GM23338 (cell line): ENCODE results near the gene LMX1B. TPM values are rescaled to one million over a fixed set of nuclear protein-coding genes. Genes with fewer than 3 reads are reported as not detected.

Experiments used
- ATAC-seq: fragments of 200-7000 bp; cut with Tn5 transposase; 3 replicates; pipeline ENCODE4 v1.9.1; 2020
- DNase-seq: peaks from one replicate; pipeline ENCODE4 v3.0.0-alpha.2; 2015; ENCODE audit warnings: low spot score
- H2AFZ ChIP-seq: fragments of 200-600 bp; sonication (generic); 2 replicates; pipeline ENCODE4 v1.8.0; 2016; ENCODE audit warnings: antibody characterized with exemption, mild to moderate bottlenecking, moderate library complexity
- H3F3A ChIP-seq: fragments of 200-600 bp; sonication (generic); replicated peaks from 2 replicates; pipeline ENCODE4 v1.8.0; 2017; ENCODE audit warnings: antibody characterized with exemption, mixed run types, low read depth
- H3K27ac ChIP-seq: fragments of 200-600 bp; sonication (generic); 2 replicates; pipeline ENCODE4 v1.6.1; 2016; ENCODE audit warnings: low read depth
- H3K27me3 ChIP-seq: fragments of 200-600 bp; sonication (generic); 2 replicates; pipeline ENCODE4 v1.8.0; 2016; ENCODE audit warnings: mild to moderate bottlenecking, mixed run types, moderate library complexity; ENCODE audit not compliant: insufficient read depth
- H3K36me3 ChIP-seq: fragments of 200-600 bp; sonication (generic); 2 replicates; pipeline ENCODE4 v1.8.0; 2016; ENCODE audit warnings: mild to moderate bottlenecking; ENCODE audit not compliant: insufficient read depth
- H3K4me1 ChIP-seq: fragments of 200-600 bp; sonication (generic); 2 replicates; pipeline ENCODE4 v1.8.0; 2016; ENCODE audit warnings: mild to moderate bottlenecking, moderate library complexity; ENCODE audit not compliant: insufficient read depth
- H3K4me2 ChIP-seq: fragments of 200-600 bp; sonication (generic); 2 replicates; pipeline ENCODE4 v1.7.1; 2017; ENCODE audit warnings: mixed run types
- H3K4me3 ChIP-seq: fragments of 200-600 bp; sonication (generic); 2 replicates; pipeline ENCODE4 v1.6.1; 2016; ENCODE audit warnings: mixed run types
- H3K79me2 ChIP-seq: fragments of 200-600 bp; sonication (generic); replicated peaks from 2 replicates; pipeline ENCODE4 v1.8.0; 2017; ENCODE audit warnings: mild to moderate bottlenecking; ENCODE audit not compliant: insufficient read depth
- H3K9me2 ChIP-seq: fragments of 200-600 bp; sonication (generic); 2 replicates; pipeline ENCODE4 v1.8.0; 2017; ENCODE audit not compliant: insufficient read depth
- H4K20me1 ChIP-seq: fragments of 200-600 bp; sonication (generic); replicated peaks from 2 replicates; pipeline ENCODE4 v1.8.0; 2017; ENCODE audit warnings: mild to moderate bottlenecking; ENCODE audit not compliant: insufficient read depth
- H3K27ac Mint-ChIP-seq: 2 replicates; pipeline ENCODE4 v1.8.0; 2020; ENCODE audit warnings: inconsistent platforms, mild to moderate bottlenecking, moderate library complexity, mixed read lengths
- H3K27me3 Mint-ChIP-seq: 3 replicates; pipeline ENCODE4 v1.8.0; 2022; ENCODE audit warnings: low read depth, mild to moderate bottlenecking, moderate library complexity, mixed read lengths, inconsistent platforms; ENCODE audit not compliant: insufficient read depth, poor library complexity
- H3K36me3 Mint-ChIP-seq: 3 replicates; pipeline ENCODE4 v1.8.0; 2021; ENCODE audit warnings: low read depth, mild to moderate bottlenecking, inconsistent platforms, moderate library complexity, mixed read lengths
- H3K4me1 Mint-ChIP-seq: 3 replicates; pipeline ENCODE4 v1.8.0; 2020; ENCODE audit warnings: mild to moderate bottlenecking, inconsistent platforms, mixed read lengths
- H3K4me3 Mint-ChIP-seq: 3 replicates; pipeline ENCODE4 v1.8.0; 2021; ENCODE audit warnings: moderate library complexity, mild to moderate bottlenecking, inconsistent platforms, mixed read lengths
- H3K9me3 Mint-ChIP-seq: 3 replicates; pipeline ENCODE4 v1.8.0; 2020; ENCODE audit warnings: moderate library complexity, mild to moderate bottlenecking, inconsistent platforms, mixed read lengths
- CREB1 ChIP-seq: fragments of 250-450 bp; sonication (Bioruptor Pico); IDR thresholded peaks from 2 replicates; pipeline ENCODE4 v1.5.0; 2020; ENCODE audit warnings: low read depth, mild to moderate bottlenecking, moderate library complexity
- EZH2 ChIP-seq: fragments of 200-600 bp; sonication (generic); IDR thresholded peaks from one replicate; pipeline ENCODE4 v1.8.0; 2017; ENCODE audit warnings: antibody characterized with exemption, mild to moderate bottlenecking, low read depth; ENCODE audit not compliant: unreplicated experiment
- EZH2phosphoT487 ChIP-seq: fragments of 200-600 bp; sonication (generic); IDR thresholded peaks from one replicate; pipeline ENCODE4 v1.8.1; 2018; ENCODE audit warnings: antibody characterized with exemption; ENCODE audit not compliant: unreplicated experiment
- JUNB ChIP-seq: IDR thresholded peaks from one replicate; pipeline ENCODE4 v1.6.1; 2016; ENCODE audit warnings: antibody characterized with exemption; ENCODE audit not compliant: unreplicated experiment
- NANOG ChIP-seq: IDR thresholded peaks from 2 replicates; pipeline ENCODE4 v1.6.1; 2016; ENCODE audit warnings: antibody characterized with exemption, borderline replicate concordance
- POLR2AphosphoS5 ChIP-seq: IDR thresholded peaks from 2 replicates; pipeline ENCODE4 v1.6.1; 2016; ENCODE audit warnings: antibody characterized with exemption, low read depth
- STAT1 ChIP-seq: IDR thresholded peaks from one replicate; pipeline ENCODE4 v1.6.1; 2016; ENCODE audit warnings: antibody characterized with exemption; ENCODE audit not compliant: unreplicated experiment
- ZNF331 ChIP-seq: fragments of 250-450 bp; sonication (Bioruptor Pico); IDR thresholded peaks from 2 replicates; pipeline ENCODE4 v1.5.0; 2020; ENCODE audit warnings: low read depth, mild to moderate bottlenecking, moderate library complexity
- polyA plus RNA-seq: library from polyadenylated mRNA; unstranded; fragments of >200 nt; fragmentation: Nextera tagmentation; extraction: Ambion mirVana; gene quantifications from 2 replicates; pipeline ENCODE4 v1.2.1, GENCODE V29; 2016
- total RNA-seq: library from RNA; depleted of rRNA; stranded (reverse); fragments of >200 nt; shearing (Covaris generic); gene quantifications from 2 replicates; pipeline ENCODE4 v1.2.3, GENCODE V29; 2014
- TF ChIP-seq, protein P1 (sequence below): IDR thresholded peaks from 2 replicates; pipeline ENCODE4 v1.6.1; 2016; ENCODE audit warnings: antibody characterized with exemption
- TF ChIP-seq, protein P2 (sequence below), 2 experiments: fragments of 200-600 bp in 1 of 2; sonication (generic) in 1 of 2; conservative IDR thresholded peaks; 2 replicates each; pipeline versions ENCODE4 v1.5.1 to v1.6.1; 2016 to 2017; ENCODE audit warnings: antibody characterized with exemption in 2 of 2, low read depth in 2 of 2, mild to moderate bottlenecking in 2 of 2, moderate library complexity in 1 of 2
- TF ChIP-seq, protein P3 (sequence below): IDR thresholded peaks from one replicate; pipeline ENCODE4 v1.6.1; 2018; ENCODE audit warnings: antibody characterized with exemption; ENCODE audit not compliant: unreplicated experiment

LMX1B gene
- total and polyA plus RNA-seq, 2 experiments from 2014 or later, result 0.08 to 0.21 TPM

DNA sequence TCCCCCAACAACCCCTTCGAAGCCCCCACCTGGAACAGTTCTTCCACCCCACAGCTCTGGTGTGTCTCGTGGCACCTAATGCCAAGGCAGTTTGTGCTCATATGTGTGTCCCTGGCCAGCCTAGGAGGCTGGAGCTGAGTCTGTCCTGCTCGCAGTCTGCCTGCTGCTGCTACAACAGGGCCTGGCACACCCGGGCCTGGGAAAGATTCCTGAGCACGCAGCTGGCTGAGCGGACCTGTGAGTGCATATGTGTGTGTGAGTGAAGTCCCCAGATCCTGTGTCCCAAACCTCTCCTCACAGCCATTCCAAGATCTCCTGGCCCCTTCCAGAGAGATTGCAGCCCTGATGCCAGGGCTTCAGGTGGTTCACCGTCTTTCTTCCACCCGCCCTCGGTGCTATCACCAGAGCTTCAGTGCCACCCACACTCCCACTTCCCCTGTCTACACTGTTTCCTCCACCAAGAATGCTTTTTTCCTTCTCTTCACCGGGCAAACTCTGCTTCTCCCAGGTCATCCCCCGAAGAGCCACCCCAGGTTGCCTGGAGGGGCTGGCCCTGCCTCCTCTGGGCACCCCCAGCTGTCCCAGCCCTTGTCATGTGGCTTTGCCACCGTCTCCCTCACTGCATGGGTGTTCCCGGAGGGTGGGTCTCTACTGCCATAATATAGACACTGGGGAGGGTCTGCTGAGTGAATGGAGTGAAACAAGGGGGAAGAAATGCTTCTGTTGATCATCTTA, 28.4 kb downstream of the LMX1B start:
- no peaks in the 10 kb centered on the region for H3K9me3 Mint-ChIP-seq
- Histone ChIP-seq H3K4me1 (peaks cover 22% of the 10 kb centered on the region), H3K9me2 (no peaks in the 10 kb centered on the region), H3K4me2 (no peak overlapping the region), H3K79me2 (no peaks in the 10 kb centered on the region), H2AFZ (no peak overlapping the region), H3K4me3 (no peak overlapping the region), H3F3A (no peaks in the 10 kb centered on the region), H3K27ac (no peak overlapping the region), H3K36me3 (no peaks in the 10 kb centered on the region), H3K27me3 (peaks cover 53% of the 10 kb centered on the region), H4K20me1 (no peaks in the 10 kb centered on the region; the same call in 1 of the 2 replicates)
- peaks cover 36% of the 10 kb centered on the region for H3K4me1 Mint-ChIP-seq
- no peak for DNase-seq
- H3K27ac Mint-ChIP-seq, result no peak overlapping the region
- H3K36me3 Mint-ChIP-seq, result no peaks in the 10 kb centered on the region
- H3K4me3 Mint-ChIP-seq, result no peak overlapping the region
- peaks cover 52% of the 10 kb centered on the region for H3K27me3 Mint-ChIP-seq
- no peak for ATAC-seq
- TF ChIP-seq EZH2, result no peak
- TF ChIP-seq JUNB, result no peak
- TF ChIP-seq NANOG, result no peak
- TF ChIP-seq, protein P1, sequence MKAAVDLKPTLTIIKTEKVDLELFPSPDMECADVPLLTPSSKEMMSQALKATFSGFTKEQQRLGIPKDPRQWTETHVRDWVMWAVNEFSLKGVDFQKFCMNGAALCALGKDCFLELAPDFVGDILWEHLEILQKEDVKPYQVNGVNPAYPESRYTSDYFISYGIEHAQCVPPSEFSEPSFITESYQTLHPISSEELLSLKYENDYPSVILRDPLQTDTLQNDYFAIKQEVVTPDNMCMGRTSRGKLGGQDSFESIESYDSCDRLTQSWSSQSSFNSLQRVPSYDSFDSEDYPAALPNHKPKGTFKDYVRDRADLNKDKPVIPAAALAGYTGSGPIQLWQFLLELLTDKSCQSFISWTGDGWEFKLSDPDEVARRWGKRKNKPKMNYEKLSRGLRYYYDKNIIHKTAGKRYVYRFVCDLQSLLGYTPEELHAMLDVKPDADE, result no peak
- TF ChIP-seq, protein P2, sequence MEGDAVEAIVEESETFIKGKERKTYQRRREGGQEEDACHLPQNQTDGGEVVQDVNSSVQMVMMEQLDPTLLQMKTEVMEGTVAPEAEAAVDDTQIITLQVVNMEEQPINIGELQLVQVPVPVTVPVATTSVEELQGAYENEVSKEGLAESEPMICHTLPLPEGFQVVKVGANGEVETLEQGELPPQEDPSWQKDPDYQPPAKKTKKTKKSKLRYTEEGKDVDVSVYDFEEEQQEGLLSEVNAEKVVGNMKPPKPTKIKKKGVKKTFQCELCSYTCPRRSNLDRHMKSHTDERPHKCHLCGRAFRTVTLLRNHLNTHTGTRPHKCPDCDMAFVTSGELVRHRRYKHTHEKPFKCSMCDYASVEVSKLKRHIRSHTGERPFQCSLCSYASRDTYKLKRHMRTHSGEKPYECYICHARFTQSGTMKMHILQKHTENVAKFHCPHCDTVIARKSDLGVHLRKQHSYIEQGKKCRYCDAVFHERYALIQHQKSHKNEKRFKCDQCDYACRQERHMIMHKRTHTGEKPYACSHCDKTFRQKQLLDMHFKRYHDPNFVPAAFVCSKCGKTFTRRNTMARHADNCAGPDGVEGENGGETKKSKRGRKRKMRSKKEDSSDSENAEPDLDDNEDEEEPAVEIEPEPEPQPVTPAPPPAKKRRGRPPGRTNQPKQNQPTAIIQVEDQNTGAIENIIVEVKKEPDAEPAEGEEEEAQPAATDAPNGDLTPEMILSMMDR (conservative IDR thresholded peaks at IDR 0.05; ENCODE audit: low read depth in 2 of 2), result no peak
- no peak for TF ChIP-seq EZH2phosphoT487
- TF ChIP-seq CREB1, result no peak
- TF ChIP-seq, protein P3, sequence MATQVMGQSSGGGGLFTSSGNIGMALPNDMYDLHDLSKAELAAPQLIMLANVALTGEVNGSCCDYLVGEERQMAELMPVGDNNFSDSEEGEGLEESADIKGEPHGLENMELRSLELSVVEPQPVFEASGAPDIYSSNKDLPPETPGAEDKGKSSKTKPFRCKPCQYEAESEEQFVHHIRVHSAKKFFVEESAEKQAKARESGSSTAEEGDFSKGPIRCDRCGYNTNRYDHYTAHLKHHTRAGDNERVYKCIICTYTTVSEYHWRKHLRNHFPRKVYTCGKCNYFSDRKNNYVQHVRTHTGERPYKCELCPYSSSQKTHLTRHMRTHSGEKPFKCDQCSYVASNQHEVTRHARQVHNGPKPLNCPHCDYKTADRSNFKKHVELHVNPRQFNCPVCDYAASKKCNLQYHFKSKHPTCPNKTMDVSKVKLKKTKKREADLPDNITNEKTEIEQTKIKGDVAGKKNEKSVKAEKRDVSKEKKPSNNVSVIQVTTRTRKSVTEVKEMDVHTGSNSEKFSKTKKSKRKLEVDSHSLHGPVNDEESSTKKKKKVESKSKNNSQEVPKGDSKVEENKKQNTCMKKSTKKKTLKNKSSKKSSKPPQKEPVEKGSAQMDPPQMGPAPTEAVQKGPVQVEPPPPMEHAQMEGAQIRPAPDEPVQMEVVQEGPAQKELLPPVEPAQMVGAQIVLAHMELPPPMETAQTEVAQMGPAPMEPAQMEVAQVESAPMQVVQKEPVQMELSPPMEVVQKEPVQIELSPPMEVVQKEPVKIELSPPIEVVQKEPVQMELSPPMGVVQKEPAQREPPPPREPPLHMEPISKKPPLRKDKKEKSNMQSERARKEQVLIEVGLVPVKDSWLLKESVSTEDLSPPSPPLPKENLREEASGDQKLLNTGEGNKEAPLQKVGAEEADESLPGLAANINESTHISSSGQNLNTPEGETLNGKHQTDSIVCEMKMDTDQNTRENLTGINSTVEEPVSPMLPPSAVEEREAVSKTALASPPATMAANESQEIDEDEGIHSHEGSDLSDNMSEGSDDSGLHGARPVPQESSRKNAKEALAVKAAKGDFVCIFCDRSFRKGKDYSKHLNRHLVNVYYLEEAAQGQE, result no peak

DNA sequence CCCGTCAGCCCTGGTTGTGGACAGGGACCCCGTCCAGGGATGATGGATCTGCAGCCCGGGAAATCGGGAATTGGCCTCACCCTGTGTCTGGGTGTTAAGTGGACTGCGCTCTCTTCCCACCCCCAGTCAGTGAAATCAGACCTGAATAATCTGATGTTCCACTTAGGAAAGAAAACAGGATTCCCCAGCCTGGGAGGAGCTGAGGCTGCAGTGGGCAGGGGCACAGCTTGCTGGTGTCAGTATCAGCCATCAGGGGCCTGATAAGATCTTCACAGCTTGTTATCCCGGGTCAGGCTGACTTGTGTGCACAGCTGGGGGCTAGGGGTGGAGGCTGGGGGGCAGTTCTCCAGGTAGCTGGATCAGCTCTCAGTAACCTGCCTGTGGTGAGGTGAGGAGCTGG, 29.1 kb downstream of the LMX1B start:
- Mint-ChIP-seq H3K9me3 (no peaks in the 10 kb centered on the region), H3K4me3 (no peak overlapping the region), H3K4me1 (peaks cover 37% of the 10 kb centered on the region), H3K27ac (no peak overlapping the region), H3K36me3 (no peaks in the 10 kb centered on the region), H3K27me3 (peaks cover 49% of the 10 kb centered on the region)
- Histone ChIP-seq H3K4me2 (no peak overlapping the region), H3K4me1 (peaks cover 22% of the 10 kb centered on the region), H3K9me2 (no peaks in the 10 kb centered on the region), H3K27ac (no peak overlapping the region), H3K36me3 (no peaks in the 10 kb centered on the region), H3K27me3 (peaks cover 46% of the 10 kb centered on the region), H4K20me1 (no peaks in the 10 kb centered on the region; the same call in 1 of the 2 replicates), H3F3A (no peaks in the 10 kb centered on the region), H3K4me3 (no peak overlapping the region), H2AFZ (no peak overlapping the region), H3K79me2 (no peaks in the 10 kb centered on the region)
- DNase-seq (no peak), ATAC-seq (no peak)
- no peak for TF ChIP-seq NANOG
- no peak for TF ChIP-seq EZH2phosphoT487
- TF ChIP-seq STAT1, result no peak
- TF ChIP-seq, protein P3, result no peak
- no peak for TF ChIP-seq POLR2AphosphoS5
- TF ChIP-seq, protein P2 (conservative IDR thresholded peaks at IDR 0.05; ENCODE audit: low read depth in 2 of 2), result no peak
- no peak for TF ChIP-seq ZNF331
